HepG2 (cell line): ENCODE data around the gene SNRPD2. TPM values are rescaled to one million over a fixed set of nuclear protein-coding genes. Genes with fewer than 3 reads are reported as not detected.

ENCODE experiments used
- AHR ChIP-seq: IDR thresholded peaks from 2 replicates; pipeline ENCODE4 v1.6.1; 2018; ENCODE audit warnings: missing genetic modification reagents, missing compliant biosample characterization
- ELF4 ChIP-seq: sonication (generic); formaldehyde crosslinking; IDR thresholded peaks from 2 replicates; pipeline ENCODE4 v1.5.0; 2020; ENCODE audit warnings: missing genetic modification reagents, mild to moderate bottlenecking, moderate library complexity, borderline replicate concordance
- FOXC1 ChIP-seq: sonication (generic); formaldehyde crosslinking; IDR thresholded peaks from 2 replicates; pipeline ENCODE4 v1.8.0; 2022; ENCODE audit warnings: mild to moderate bottlenecking, missing genetic modification reagents, borderline replicate concordance
- KDM5A ChIP-seq: fragments of 200-600 bp; sonication (generic); IDR thresholded peaks from 2 replicates; pipeline ENCODE4 v1.7.0; 2018; ENCODE audit warnings: antibody characterized with exemption, mild to moderate bottlenecking, low read length, borderline replicate concordance
- MYNN ChIP-seq: sonication (generic); formaldehyde crosslinking; IDR thresholded peaks from 2 replicates; pipeline ENCODE4 v1.4.0; 2020; ENCODE audit warnings: mild to moderate bottlenecking, low read depth, missing genetic modification reagents
- RNF2 ChIP-seq: fragments of 450-650 bp; conservative IDR thresholded peaks from 2 replicates; pipeline ENCODE4 v1.6.1; 2016; ENCODE audit warnings: low read depth
- SOX5 ChIP-seq: IDR thresholded peaks from 2 replicates; pipeline ENCODE4 v1.6.1; 2016; ENCODE audit warnings: borderline replicate concordance
- SP2 ChIP-seq: sonication (generic); formaldehyde crosslinking; IDR thresholded peaks from 2 replicates; pipeline ENCODE4 v1.5.1; 2020; ENCODE audit warnings: mild to moderate bottlenecking, missing genetic modification reagents
- ZFP1 ChIP-seq: IDR thresholded peaks from 2 replicates; pipeline ENCODE4 v1.6.1; 2016
- ZNF136 ChIP-seq: sonication (generic); formaldehyde crosslinking; IDR thresholded peaks from 2 replicates; pipeline ENCODE4 v1.8.1; 2022; ENCODE audit warnings: low read depth, mild to moderate bottlenecking, moderate library complexity, missing genetic modification reagents
- ZNF430 ChIP-seq: sonication (generic); formaldehyde crosslinking; IDR thresholded peaks from 2 replicates; pipeline ENCODE4 v1.9.0; 2021; ENCODE audit warnings: mild to moderate bottlenecking, missing genetic modification reagents
- ZNF616 ChIP-seq: sonication (generic); formaldehyde crosslinking; IDR thresholded peaks from 2 replicates; pipeline ENCODE4 v1.5.0; 2020; ENCODE audit warnings: low read depth, mild to moderate bottlenecking, missing genetic modification reagents
- ZNF670 ChIP-seq: sonication (generic); formaldehyde crosslinking; IDR thresholded peaks from 2 replicates; pipeline ENCODE4 v1.8.0; 2022; ENCODE audit warnings: mild to moderate bottlenecking, missing genetic modification reagents, borderline replicate concordance
- ZNF737 ChIP-seq: sonication (generic); formaldehyde crosslinking; IDR thresholded peaks from 2 replicates; pipeline ENCODE4 v1.5.0; 2020; ENCODE audit warnings: missing genetic modification reagents, mild to moderate bottlenecking, borderline replicate concordance
- ZNF780A ChIP-seq: sonication (generic); formaldehyde crosslinking; IDR thresholded peaks from 2 replicates; pipeline ENCODE4 v1.8.0; 2022; ENCODE audit warnings: mild to moderate bottlenecking, missing genetic modification reagents, moderate library complexity
- ZNF790 ChIP-seq: sonication (generic); formaldehyde crosslinking; IDR thresholded peaks from 2 replicates; pipeline ENCODE4 v1.8.0; 2022; ENCODE audit warnings: missing genetic modification reagents, mild to moderate bottlenecking, borderline replicate concordance
- ZSCAN20 ChIP-seq: sonication (generic); formaldehyde crosslinking; IDR thresholded peaks from 2 replicates; pipeline ENCODE4 v1.4.0; 2020; ENCODE audit warnings: missing genetic modification reagents, mild to moderate bottlenecking, borderline replicate concordance
- polyA plus RNA-seq, 8 experiments: library from polyadenylated mRNA; depleted of rRNA in 3 of 8; stranded (reverse) in 7 of 8; unstranded in 1 of 8; fragments of >200 nt; fragmentation: Illumina TruSeq in 4 of 8; extraction: Trizol in 4 of 8; gene quantifications; 2 replicates each; pipeline versions ENCODE4 v1.2.1 to v1.2.3, GENCODE V29; 2011 to 2016; ENCODE audit warnings: low read depth in 4 of 8, missing spikeins in 1 of 8, mixed read lengths in 1 of 8; ENCODE audit not compliant: insufficient read depth in 1 of 8
- total RNA-seq, 5 experiments: library from RNA; depleted of rRNA; stranded (reverse); fragments of >200 nt; fragmentation: Illumina TruSeq; extraction: Trizol; gene quantifications; 2 replicates each; pipeline ENCODE4 v1.2.3, GENCODE V29; 2016; ENCODE audit warnings: low read depth in 1 of 5
- TF ChIP-seq, protein P1 (sequence below): sonication (generic); formaldehyde crosslinking; IDR thresholded peaks from 2 replicates; pipeline ENCODE4 v1.4.0; 2020; ENCODE audit warnings: missing genetic modification reagents; ENCODE audit errors: not compliant biosample characterization
- TF ChIP-seq, protein P2 (sequence below): sonication (generic); formaldehyde crosslinking; IDR thresholded peaks from 2 replicates; pipeline ENCODE4 v1.4.0; 2020; ENCODE audit warnings: mild to moderate bottlenecking, missing genetic modification reagents
- TF ChIP-seq, protein P3 (sequence below): IDR thresholded peaks from 2 replicates; pipeline ENCODE4 v1.6.1; 2016; ENCODE audit warnings: mild to moderate bottlenecking, missing biosample characterization, missing genetic modification reagents
- TF ChIP-seq, protein P4 (sequence below): sonication (generic); formaldehyde crosslinking; IDR thresholded peaks from 2 replicates; pipeline ENCODE4 v1.5.0; 2020; ENCODE audit warnings: mild to moderate bottlenecking, low read depth, missing genetic modification reagents, borderline replicate concordance
- TF ChIP-seq, protein P5 (sequence below): IDR thresholded peaks from 2 replicates; pipeline ENCODE4 v1.6.1; 2016; ENCODE audit warnings: missing compliant biosample characterization, missing genetic modification reagents, borderline replicate concordance
- TF ChIP-seq, protein P6 (sequence below): sonication (generic); formaldehyde crosslinking; IDR thresholded peaks from 2 replicates; pipeline ENCODE4 v1.4.0; 2020; ENCODE audit warnings: mild to moderate bottlenecking, missing genetic modification reagents
- TF ChIP-seq, protein P7 (sequence below): sonication (generic); formaldehyde crosslinking; IDR thresholded peaks from 2 replicates; pipeline ENCODE4 v1.8.1; 2023; ENCODE audit warnings: mild to moderate bottlenecking, missing genetic modification reagents, borderline replicate concordance

SNRPD2 gene
- total and polyA plus RNA-seq, 2 of the 13 experiments (the other 11 are each of a cell fraction or from before 2014, with no cell fraction given) = 299 to 485 TPM

DNA sequence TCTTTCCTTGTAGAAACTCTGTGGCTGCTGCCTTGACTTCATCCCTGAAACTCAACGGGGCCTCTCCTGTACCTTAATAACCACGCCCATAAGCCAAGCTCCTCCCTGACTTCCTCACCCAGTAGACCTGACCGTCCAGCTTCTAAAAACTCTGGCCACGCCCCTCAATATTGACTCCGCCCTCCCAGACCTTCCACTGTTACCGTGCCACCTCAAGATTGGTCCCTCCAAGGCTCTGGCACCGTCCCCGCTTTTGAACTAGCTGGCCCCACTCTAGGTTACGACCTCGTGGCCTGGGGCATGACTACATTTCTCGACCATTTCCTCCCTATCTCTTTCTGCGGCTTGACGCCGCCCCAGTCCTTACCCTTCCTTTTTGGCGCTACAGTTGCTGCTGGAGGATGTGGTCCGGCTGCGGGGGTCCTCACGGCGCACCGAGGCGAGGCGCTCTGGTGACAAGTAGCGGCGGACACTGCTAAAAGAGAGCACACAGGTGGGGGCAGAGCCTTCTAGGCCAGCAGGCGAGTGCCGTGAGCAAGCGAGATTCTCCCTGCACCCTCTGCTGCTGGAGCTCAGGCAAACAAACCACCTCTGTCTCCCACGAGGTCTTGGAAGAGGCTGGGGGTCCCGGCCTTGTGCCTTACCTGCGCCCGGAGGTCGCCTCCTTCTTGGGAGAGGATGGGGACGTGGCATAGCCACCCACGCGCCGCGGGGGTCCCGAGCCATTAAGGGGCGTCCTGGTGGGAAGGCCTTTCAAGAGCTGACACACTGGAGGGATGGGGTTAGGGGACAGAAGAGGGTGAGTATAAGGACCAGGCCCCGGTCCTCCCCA lies 50.3 kb downstream of the SNRPD2 start (continued):
- TF ChIP-seq, protein P1, sequence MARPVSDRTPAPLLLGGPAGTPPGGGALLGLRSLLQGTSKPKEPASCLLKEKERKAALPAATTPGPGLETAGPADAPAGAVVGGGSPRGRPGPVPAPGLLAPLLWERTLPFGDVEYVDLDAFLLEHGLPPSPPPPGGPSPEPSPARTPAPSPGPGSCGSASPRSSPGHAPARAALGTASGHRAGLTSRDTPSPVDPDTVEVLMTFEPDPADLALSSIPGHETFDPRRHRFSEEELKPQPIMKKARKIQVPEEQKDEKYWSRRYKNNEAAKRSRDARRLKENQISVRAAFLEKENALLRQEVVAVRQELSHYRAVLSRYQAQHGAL (CRISPR knock-in tag) = peak; percentile 10
- TF ChIP-seq, protein P2, sequence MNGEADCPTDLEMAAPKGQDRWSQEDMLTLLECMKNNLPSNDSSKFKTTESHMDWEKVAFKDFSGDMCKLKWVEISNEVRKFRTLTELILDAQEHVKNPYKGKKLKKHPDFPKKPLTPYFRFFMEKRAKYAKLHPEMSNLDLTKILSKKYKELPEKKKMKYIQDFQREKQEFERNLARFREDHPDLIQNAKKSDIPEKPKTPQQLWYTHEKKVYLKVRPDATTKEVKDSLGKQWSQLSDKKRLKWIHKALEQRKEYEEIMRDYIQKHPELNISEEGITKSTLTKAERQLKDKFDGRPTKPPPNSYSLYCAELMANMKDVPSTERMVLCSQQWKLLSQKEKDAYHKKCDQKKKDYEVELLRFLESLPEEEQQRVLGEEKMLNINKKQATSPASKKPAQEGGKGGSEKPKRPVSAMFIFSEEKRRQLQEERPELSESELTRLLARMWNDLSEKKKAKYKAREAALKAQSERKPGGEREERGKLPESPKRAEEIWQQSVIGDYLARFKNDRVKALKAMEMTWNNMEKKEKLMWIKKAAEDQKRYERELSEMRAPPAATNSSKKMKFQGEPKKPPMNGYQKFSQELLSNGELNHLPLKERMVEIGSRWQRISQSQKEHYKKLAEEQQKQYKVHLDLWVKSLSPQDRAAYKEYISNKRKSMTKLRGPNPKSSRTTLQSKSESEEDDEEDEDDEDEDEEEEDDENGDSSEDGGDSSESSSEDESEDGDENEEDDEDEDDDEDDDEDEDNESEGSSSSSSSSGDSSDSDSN (CRISPR knock-in tag) = 0 out of 2 replicates have a peak, but pooled peaks have one; percentile 1
- TF ChIP-seq, protein P3, sequence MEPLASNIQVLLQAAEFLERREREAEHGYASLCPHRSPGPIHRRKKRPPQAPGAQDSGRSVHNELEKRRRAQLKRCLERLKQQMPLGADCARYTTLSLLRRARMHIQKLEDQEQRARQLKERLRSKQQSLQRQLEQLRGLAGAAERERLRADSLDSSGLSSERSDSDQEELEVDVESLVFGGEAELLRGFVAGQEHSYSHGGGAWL (CRISPR knock-in tag) = no peak
- no peak for TF ChIP-seq AHR (CRISPR knock-in tag)
- TF ChIP-seq ZNF136 (CRISPR knock-in tag) = no peak
- TF ChIP-seq, protein P4, sequence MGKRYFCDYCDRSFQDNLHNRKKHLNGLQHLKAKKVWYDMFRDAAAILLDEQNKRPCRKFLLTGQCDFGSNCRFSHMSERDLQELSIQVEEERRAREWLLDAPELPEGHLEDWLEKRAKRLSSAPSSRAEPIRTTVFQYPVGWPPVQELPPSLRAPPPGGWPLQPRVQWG = no peak
- TF ChIP-seq SP2 = no peak
- TF ChIP-seq ZNF780A (CRISPR knock-in tag) = 0 out of 2 replicates have a peak, but pooled peaks have one; percentile 33
- no peak for TF ChIP-seq ZNF616 (CRISPR knock-in tag)
- no peak for TF ChIP-seq ZFP1 (CRISPR knock-in tag)
- TF ChIP-seq RNF2 = no peak
- TF ChIP-seq MYNN = no peak
- no peak for TF ChIP-seq KDM5A
- TF ChIP-seq ELF4 (CRISPR knock-in tag) = no peak
- TF ChIP-seq, protein P5, sequence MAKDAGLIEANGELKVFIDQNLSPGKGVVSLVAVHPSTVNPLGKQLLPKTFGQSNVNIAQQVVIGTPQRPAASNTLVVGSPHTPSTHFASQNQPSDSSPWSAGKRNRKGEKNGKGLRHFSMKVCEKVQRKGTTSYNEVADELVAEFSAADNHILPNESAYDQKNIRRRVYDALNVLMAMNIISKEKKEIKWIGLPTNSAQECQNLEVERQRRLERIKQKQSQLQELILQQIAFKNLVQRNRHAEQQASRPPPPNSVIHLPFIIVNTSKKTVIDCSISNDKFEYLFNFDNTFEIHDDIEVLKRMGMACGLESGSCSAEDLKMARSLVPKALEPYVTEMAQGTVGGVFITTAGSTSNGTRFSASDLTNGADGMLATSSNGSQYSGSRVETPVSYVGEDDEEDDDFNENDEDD (CRISPR knock-in tag) = 0 out of 2 replicates have a peak, but pooled peaks have one; percentile 11
- TF ChIP-seq SOX5 (CRISPR knock-in tag) = 0 out of 2 replicates have a peak, but pooled peaks have one; percentile 24
- TF ChIP-seq FOXC1 (CRISPR knock-in tag) = 0 out of 2 replicates have a peak, but pooled peaks have one; percentile 50
- TF ChIP-seq, protein P6, sequence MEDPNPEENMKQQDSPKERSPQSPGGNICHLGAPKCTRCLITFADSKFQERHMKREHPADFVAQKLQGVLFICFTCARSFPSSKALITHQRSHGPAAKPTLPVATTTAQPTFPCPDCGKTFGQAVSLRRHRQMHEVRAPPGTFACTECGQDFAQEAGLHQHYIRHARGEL (CRISPR knock-in tag) = no peak
- TF ChIP-seq ZNF430 (CRISPR knock-in tag) = no peak
- TF ChIP-seq, protein P7, sequence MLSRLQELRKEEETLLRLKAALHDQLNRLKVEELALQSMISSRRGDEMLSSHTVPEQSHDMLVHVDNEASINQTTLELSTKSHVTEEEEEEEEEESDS (CRISPR knock-in tag) = no peak
- peak; percentile 70; the same call in 1 of the 2 replicates for TF ChIP-seq ZNF790 (CRISPR knock-in tag)
- no peak for TF ChIP-seq ZSCAN20
- no peak for TF ChIP-seq ZNF670 (CRISPR knock-in tag)
- TF ChIP-seq ZNF737 (CRISPR knock-in tag) = no peak
